ENCODE results near the gene LRSAM1.

Gene LRSAM1

GRCh38 chr9:127445851-127446712 lies 5.2 kb upstream of the LRSAM1 start:
- Mint-ChIP-seq H3K27me3 (no peaks in the 10 kb centered on the region), H3K4me1 (ENCODE audit: low read depth) (peaks cover 43% of the 10 kb centered on the region), H3K9me3 (peaks cover 8% of the 10 kb centered on the region), H3K27ac (peak overlapping the region; percentile 99), H3K4me3 (peak overlapping the region; percentile 69), H3K36me3 (ENCODE audit: low read depth) (peaks cover 92% of the 10 kb centered on the region)

- Mint-ChIP-seq H3K27me3 (no peaks in the 10 kb centered on the region), H3K27ac (peak overlapping the region; percentile 99), H3K4me3 (peak overlapping the region; percentile 97), H3K36me3 (ENCODE audit: low read depth) (peaks cover 91% of the 10 kb centered on the region), H3K4me1 (ENCODE audit: low read depth) (peaks cover 46% of the 10 kb centered on the region), H3K9me3 (peaks cover 8% of the 10 kb centered on the region)
These were observed 4.4 kb upstream of the LRSAM1 start for GRCh38 chr9:127446713-127447415.

GRCh38 chr9:127447416-127448111 lies 3.7 kb upstream of the LRSAM1 start:
- no peaks in the 10 kb centered on the region for H3K27me3 Mint-ChIP-seq
- peak overlapping the region; percentile 97 for H3K4me3 Mint-ChIP-seq
- peaks cover 51% of the 10 kb centered on the region for H3K4me1 Mint-ChIP-seq (ENCODE audit: low read depth)
- H3K36me3 Mint-ChIP-seq (ENCODE audit: low read depth), result peaks cover 86% of the 10 kb centered on the region
- peaks cover 8% of the 10 kb centered on the region for H3K9me3 Mint-ChIP-seq
- H3K27ac Mint-ChIP-seq, result peak overlapping the region; percentile 99

GRCh38 chr9:127448112-127448805 lies 3.1 kb upstream of the LRSAM1 start:
- peaks cover 54% of the 10 kb centered on the region for H3K4me1 Mint-ChIP-seq (ENCODE audit: low read depth)
- peaks cover 8% of the 10 kb centered on the region for H3K9me3 Mint-ChIP-seq
- H3K36me3 Mint-ChIP-seq (ENCODE audit: low read depth), result peaks cover 80% of the 10 kb centered on the region
- H3K4me3 Mint-ChIP-seq, result peak overlapping the region; percentile 97
- peak overlapping the region; percentile 99 for H3K27ac Mint-ChIP-seq
- H3K27me3 Mint-ChIP-seq, result no peaks in the 10 kb centered on the region

GRCh38 chr9:127449332-127449966 lies 1.9 kb upstream of the LRSAM1 start:
- peaks cover 54% of the 10 kb centered on the region for H3K4me1 Mint-ChIP-seq (ENCODE audit: low read depth)
- H3K27ac Mint-ChIP-seq, result peak overlapping the region; percentile 99
- peak overlapping the region; percentile 97 for H3K4me3 Mint-ChIP-seq
- peaks cover 72% of the 10 kb centered on the region for H3K36me3 Mint-ChIP-seq (ENCODE audit: low read depth)
- H3K27me3 Mint-ChIP-seq, result no peaks in the 10 kb centered on the region
- peaks cover 5% of the 10 kb centered on the region for H3K9me3 Mint-ChIP-seq

- Mint-ChIP-seq H3K36me3 (ENCODE audit: low read depth) (peaks cover 64% of the 10 kb centered on the region), H3K4me3 (peak overlapping the region; percentile 97), H3K27ac (peak overlapping the region; percentile 99), H3K4me1 (ENCODE audit: low read depth) (peaks cover 54% of the 10 kb centered on the region), H3K9me3 (no peaks in the 10 kb centered on the region), H3K27me3 (no peaks in the 10 kb centered on the region)
These were observed 1.0 kb upstream of the LRSAM1 start for GRCh38 chr9:127450243-127450760.

- H3K27me3 Mint-ChIP-seq, result no peaks in the 10 kb centered on the region
- peak overlapping the region; percentile 97 for H3K4me3 Mint-ChIP-seq
- H3K9me3 Mint-ChIP-seq, result no peaks in the 10 kb centered on the region
- peaks cover 58% of the 10 kb centered on the region for H3K36me3 Mint-ChIP-seq (ENCODE audit: low read depth)
- peak overlapping the region; percentile 99 for H3K27ac Mint-ChIP-seq
- peaks cover 48% of the 10 kb centered on the region for H3K4me1 Mint-ChIP-seq (ENCODE audit: low read depth)
These were observed 223 bp downstream of the LRSAM1 start for GRCh38 chr9:127451608-127451857.

- Mint-ChIP-seq H3K4me1 (ENCODE audit: low read depth) (peaks cover 45% of the 10 kb centered on the region), H3K4me3 (peak overlapping the region; percentile 97), H3K27me3 (no peaks in the 10 kb centered on the region), H3K27ac (peak overlapping the region; percentile 99), H3K36me3 (ENCODE audit: low read depth) (peaks cover 57% of the 10 kb centered on the region), H3K9me3 (no peaks in the 10 kb centered on the region)
These were observed 747 bp downstream of the LRSAM1 start for GRCh38 chr9:127451858-127452656.

GRCh38 chr9:127452691-127453090 lies 1.4 kb downstream of the LRSAM1 start:
- H3K27ac Mint-ChIP-seq, result no peak overlapping the region
- H3K36me3 Mint-ChIP-seq (ENCODE audit: low read depth), result peaks cover 56% of the 10 kb centered on the region
- H3K4me1 Mint-ChIP-seq (ENCODE audit: low read depth), result peaks cover 40% of the 10 kb centered on the region
- no peaks in the 10 kb centered on the region for H3K27me3 Mint-ChIP-seq
- H3K4me3 Mint-ChIP-seq, result peak overlapping the region; percentile 97
- no peaks in the 10 kb centered on the region for H3K9me3 Mint-ChIP-seq

GRCh38 chr9:127455324-127455992 lies 4.1 kb downstream of the LRSAM1 start:
- Mint-ChIP-seq H3K27me3 (no peaks in the 10 kb centered on the region), H3K4me3 (no peak overlapping the region)

GRCh38 chr9:127457191-127457878 lies 6.0 kb downstream of the LRSAM1 start:
- peaks cover 33% of the 10 kb centered on the region for H3K36me3 Mint-ChIP-seq (ENCODE audit: low read depth)
- no peak overlapping the region for H3K27ac Mint-ChIP-seq
- H3K27me3 Mint-ChIP-seq, result no peaks in the 10 kb centered on the region
- no peak overlapping the region for H3K4me3 Mint-ChIP-seq
- H3K9me3 Mint-ChIP-seq, result no peaks in the 10 kb centered on the region
- peaks cover 5% of the 10 kb centered on the region for H3K4me1 Mint-ChIP-seq (ENCODE audit: low read depth)

More at GRCh38 chr9:127455324-127455992, 4.1 kb downstream of the LRSAM1 start:
- peaks cover 13% of the 10 kb centered on the region for H3K4me1 Mint-ChIP-seq (ENCODE audit: low read depth)
- no peaks in the 10 kb centered on the region for H3K9me3 Mint-ChIP-seq
- H3K27ac Mint-ChIP-seq, result no peak overlapping the region
- H3K36me3 Mint-ChIP-seq (ENCODE audit: low read depth), result peaks cover 36% of the 10 kb centered on the region

- H3K27ac Mint-ChIP-seq, result no peak overlapping the region
- no peaks in the 10 kb centered on the region for H3K9me3 Mint-ChIP-seq
- peaks cover 41% of the 10 kb centered on the region for H3K36me3 Mint-ChIP-seq (ENCODE audit: low read depth)
- H3K27me3 Mint-ChIP-seq, result no peaks in the 10 kb centered on the region
- H3K4me3 Mint-ChIP-seq, result no peak overlapping the region
- H3K4me1 Mint-ChIP-seq (ENCODE audit: low read depth), result no peaks in the 10 kb centered on the region
These were observed 7.6 kb downstream of the LRSAM1 start for GRCh38 chr9:127458921-127459320.

GRCh38 chr9:127463382-127463781 lies 12.1 kb downstream of the LRSAM1 start:
- H3K4me3 Mint-ChIP-seq, result no peak overlapping the region
- no peaks in the 10 kb centered on the region for H3K9me3 Mint-ChIP-seq
- H3K36me3 Mint-ChIP-seq (ENCODE audit: low read depth), result peaks cover 38% of the 10 kb centered on the region
- no peak overlapping the region for H3K27ac Mint-ChIP-seq
- H3K27me3 Mint-ChIP-seq, result no peaks in the 10 kb centered on the region
- no peaks in the 10 kb centered on the region for H3K4me1 Mint-ChIP-seq (ENCODE audit: low read depth)
